GM19099 (cell line): ENCODE results near the gene CDC42BPA.

Source experiments
- POLR2A ChIP-seq: IDR thresholded peaks from 3 replicates; pipeline ENCODE4 v1.6.1; 2011; ENCODE audit warnings: low read depth; ENCODE audit not compliant: insufficient read length; ENCODE audit errors: extremely low read depth

The CDC42BPA gene

GRCh38 chr1:227094249-227094966 is 223.9 kb downstream of the CDC42BPA start:
- no peak for TF ChIP-seq POLR2A

- no peak for TF ChIP-seq POLR2A
Observed at GRCh38 chr1:227093309-227093708, 225.0 kb downstream of the CDC42BPA start.

DNA sequence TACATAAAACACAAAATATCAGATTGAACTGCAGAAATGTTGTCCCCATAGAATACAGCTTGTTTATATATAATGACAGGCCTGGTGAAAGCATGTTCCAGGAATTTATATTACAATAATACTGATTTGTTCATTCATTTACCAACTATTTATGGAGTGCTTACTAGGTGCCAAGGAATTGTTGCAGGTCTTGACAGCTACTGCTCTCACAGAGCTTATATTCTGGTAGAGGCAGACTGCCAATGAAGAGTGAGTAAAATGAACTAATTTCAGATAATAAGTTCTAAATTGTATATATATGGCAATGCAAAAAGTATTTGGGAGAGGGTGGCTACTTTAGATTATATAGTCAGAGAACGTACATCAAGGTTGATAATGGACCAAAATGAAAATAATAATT is 226.2 kb downstream of the CDC42BPA start:
- no peak for TF ChIP-seq POLR2A

DNA sequence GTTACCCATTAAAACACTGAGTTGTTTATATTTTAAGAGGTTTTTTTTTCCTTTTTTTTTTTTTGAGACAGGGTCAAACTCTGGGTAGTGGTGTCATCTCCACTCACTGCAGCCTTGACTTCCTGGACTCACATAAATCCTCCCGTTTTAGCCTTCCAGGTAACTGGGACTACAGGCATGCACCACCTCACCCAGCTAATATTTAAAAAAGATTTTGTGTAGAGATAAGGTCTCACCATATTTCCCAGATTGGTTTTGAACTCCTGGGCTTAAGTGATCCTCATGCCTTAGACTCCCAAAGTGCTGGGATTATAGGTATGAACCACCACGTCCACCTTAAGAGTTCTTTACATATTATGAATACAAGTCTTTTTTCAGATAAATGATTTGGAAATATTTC is 231.7 kb downstream of the CDC42BPA start:
- no peak for TF ChIP-seq POLR2A

GRCh38 chr1:227082999-227083746 is 235.1 kb downstream of the CDC42BPA start:
- TF ChIP-seq POLR2A = no peak

DNA sequence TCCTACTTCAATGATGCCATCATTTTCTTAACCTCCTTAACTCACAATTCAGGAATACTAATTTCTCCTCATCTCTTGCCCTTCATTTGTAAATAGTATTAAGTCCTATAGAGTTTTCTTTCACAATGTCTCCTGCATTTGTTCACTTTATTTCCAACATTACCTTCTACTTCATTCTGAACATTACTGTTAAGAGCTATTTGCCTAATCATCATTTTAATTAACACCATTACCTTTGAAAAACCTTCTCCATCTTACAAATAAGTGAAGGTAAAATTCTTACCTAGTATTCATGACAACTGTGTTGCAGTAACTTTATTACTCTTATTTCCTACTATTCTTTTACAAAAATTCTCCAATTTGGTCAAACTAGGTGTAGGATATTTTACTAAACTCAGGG is 240.5 kb downstream of the CDC42BPA start:
- TF ChIP-seq POLR2A = no peak

DNA sequence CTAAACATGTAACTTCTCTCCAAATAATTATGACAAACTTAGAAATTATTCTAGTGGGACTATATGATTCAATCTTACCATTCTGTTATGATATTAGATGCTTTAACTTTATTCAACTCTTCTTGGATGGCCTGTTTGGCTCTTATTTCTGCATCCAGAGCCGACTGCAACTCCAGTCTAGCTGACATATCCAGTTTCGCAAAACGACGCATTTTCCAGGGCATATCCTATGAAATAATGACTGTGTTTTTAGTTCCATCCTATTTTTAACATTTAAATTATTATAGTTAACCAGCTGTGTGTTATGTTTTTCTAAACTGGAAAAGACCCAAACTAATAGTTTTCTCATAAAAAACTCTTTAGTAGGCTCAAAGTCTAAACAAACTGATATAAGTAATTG is 244.5 kb downstream of the CDC42BPA start:
- TF ChIP-seq POLR2A = no peak

- no peak for TF ChIP-seq POLR2A
Observed at GRCh38 chr1:227072991-227073390, 245.3 kb downstream of the CDC42BPA start.

DNA sequence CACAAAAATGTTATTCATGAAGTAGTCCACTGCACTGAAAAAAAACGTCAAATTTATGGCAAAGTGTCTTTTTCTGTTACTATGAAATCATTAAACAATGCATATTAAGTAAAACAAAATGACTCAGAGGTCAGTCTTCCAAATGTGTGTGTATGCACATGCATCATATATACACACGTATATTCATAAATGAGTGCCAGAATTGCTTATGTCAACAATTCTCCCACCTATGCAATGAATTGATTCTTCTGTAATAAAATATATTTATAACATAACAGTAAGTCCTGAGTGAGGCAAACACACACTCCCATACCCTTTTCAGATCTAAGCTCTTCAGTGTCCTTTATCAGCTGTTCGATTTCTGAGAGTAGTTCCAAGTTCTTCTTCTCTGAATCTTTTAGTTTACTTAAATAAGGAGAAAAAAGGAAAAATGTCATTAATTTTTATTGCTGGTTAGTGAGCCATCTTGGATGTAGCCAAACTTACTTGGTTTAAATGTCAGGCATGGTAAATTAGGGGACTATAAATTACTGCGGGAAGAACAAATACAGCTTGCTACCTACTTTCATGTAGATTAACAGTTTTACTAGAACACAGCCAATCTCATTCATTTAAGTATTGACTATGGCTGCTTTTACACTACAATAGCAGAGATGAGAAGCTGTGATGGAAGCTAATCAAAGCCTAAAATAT is 246.3 kb downstream of the CDC42BPA start:
- TF ChIP-seq POLR2A = no peak

DNA sequence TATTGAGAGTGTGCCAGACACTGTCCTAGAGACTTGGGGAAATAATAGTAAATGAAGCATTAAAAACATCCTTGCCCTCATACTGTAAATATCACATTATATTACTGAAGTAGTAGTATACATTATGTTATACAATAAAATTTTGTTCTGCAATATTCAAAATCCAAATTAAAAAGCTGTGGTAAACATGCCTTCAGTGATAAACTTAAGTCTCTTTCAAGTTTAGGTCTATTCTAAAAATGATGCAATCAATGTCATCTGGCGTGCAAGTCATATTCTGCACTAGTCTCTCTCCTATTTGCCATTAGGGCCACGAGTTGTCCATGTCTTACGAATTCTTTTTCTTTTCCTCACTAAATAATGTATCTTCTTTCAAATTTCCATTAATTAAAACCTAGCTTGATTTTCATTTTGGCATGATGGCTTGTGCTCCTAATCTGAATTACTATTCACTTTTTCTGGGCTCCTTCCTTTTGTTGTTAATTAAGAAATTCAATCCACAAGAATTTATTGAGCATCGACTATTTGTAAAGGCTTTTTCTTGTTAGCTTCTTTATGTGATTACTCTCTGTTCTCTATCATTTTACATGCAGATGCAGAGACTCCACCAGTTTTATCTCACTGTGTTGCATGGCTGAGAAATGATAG is 247.5 kb downstream of the CDC42BPA start:
- no peak for TF ChIP-seq POLR2A

GRCh38 chr1:227069490-227069889 is 248.8 kb downstream of the CDC42BPA start:
- no peak for TF ChIP-seq POLR2A

- no peak for TF ChIP-seq POLR2A
Observed at GRCh38 chr1:227068883-227069282, 249.4 kb downstream of the CDC42BPA start.

GRCh38 chr1:227066999-227067398 is 251.3 kb downstream of the CDC42BPA start:
- no peak for TF ChIP-seq POLR2A

GRCh38 chr1:227065311-227065710 is 253.0 kb downstream of the CDC42BPA start:
- no peak for TF ChIP-seq POLR2A

GRCh38 chr1:227062306-227062705 is 256.0 kb downstream of the CDC42BPA start:
- TF ChIP-seq POLR2A = no peak
